H1 (cell line): ENCODE data around the gene SPRR3. TPM values are rescaled to one million over a fixed set of nuclear protein-coding genes. Genes with fewer than 3 reads are reported as not detected.
A peak's percentile ranks its signal among the peaks of the same experiment; 100 is the strongest.

Source experiments
- CTCF ChIA-PET: fragments of 300-600 bp; sonication (Branson Sonifier 250); formaldehyde crosslinking; loops from one replicate; lab custom pipeline; 2021; ENCODE audit not compliant: partially characterized antibody; lab: Charles Lee
- POLR2A ChIA-PET: fragments of 300-600 bp; sonication (Branson Sonifier 250); formaldehyde crosslinking; loops from one replicate; lab custom pipeline; 2021; ENCODE audit warnings: inconsistent platforms; ENCODE audit not compliant: partially characterized antibody; lab: Charles Lee
- DNase-seq, 2 experiments: peaks; one replicate each; pipeline versions ENCODE4 v3.0.0 to v3.0.0-alpha.2; 2010 to 2022; ENCODE audit warnings: low spot score in 2 of 2, low read depth in 1 of 2, mixed read lengths in 1 of 2
- FAIRE-seq: peaks from 2 replicates; lab custom pipeline; 2011; peaks lifted over from hg19 to GRCh38; lab: Jason Lieb, UNC
- H2AFZ ChIP-seq: 2 replicates; pipeline ENCODE4 v1.8.1; 2012; ENCODE audit warnings: low read length, inconsistent platforms
- H2AK5ac ChIP-seq: 2 replicates; pipeline ENCODE4 v1.6.1; 2013; ENCODE audit warnings: low read depth, low read length
- H2BK120ac ChIP-seq: replicated peaks from 2 replicates; pipeline ENCODE3; 2013; ENCODE audit warnings: low read depth, low read length, inconsistent platforms
- H2BK12ac ChIP-seq: 2 replicates; pipeline ENCODE4 v1.6.1; 2013; ENCODE audit warnings: low read depth, low read length
- H2BK15ac ChIP-seq: 2 replicates; pipeline ENCODE4 v1.6.1; 2013; ENCODE audit warnings: low read length
- H2BK20ac ChIP-seq: 2 replicates; pipeline ENCODE4 v1.6.1; 2013; ENCODE audit warnings: low read length
- H2BK5ac ChIP-seq: 2 replicates; pipeline ENCODE4 v1.6.1; 2013; ENCODE audit warnings: low read depth, low read length
- H3K14ac ChIP-seq: 2 replicates; pipeline ENCODE4 v1.6.1; 2013; ENCODE audit warnings: inconsistent platforms; ENCODE audit not compliant: insufficient read length
- H3K18ac ChIP-seq: 2 replicates; pipeline ENCODE4 v1.6.1; 2013; ENCODE audit warnings: low read length; ENCODE audit errors: extremely low read depth
- H3K23ac ChIP-seq: 2 replicates; pipeline ENCODE4 v1.6.1; 2013; ENCODE audit warnings: inconsistent platforms; ENCODE audit not compliant: insufficient read length
- H3K23me2 ChIP-seq: 2 replicates; pipeline ENCODE4 v1.6.1; 2013; ENCODE audit warnings: low read depth, low read length
- H3K27ac ChIP-seq: 2 replicates; pipeline ENCODE4 v1.6.1; 2011; ENCODE audit warnings: low read depth, low read length, inconsistent platforms
- H3K27me3 ChIP-seq, 4 experiments: replicated peaks in 1 of 4; 1 replicate in 1 of 4; 2 replicates in 3 of 4; pipeline versions ENCODE4 v1.6.1 to v1.8.1; 2011 to 2013; ENCODE audit warnings: low read length in 3 of 4, mild to moderate bottlenecking in 3 of 4, inconsistent platforms in 2 of 4, mixed read lengths in 2 of 4, moderate library complexity in 1 of 4; ENCODE audit not compliant: control insufficient read depth in 3 of 4, insufficient read depth in 3 of 4; ENCODE audit errors: extremely low read depth in 1 of 4
- H3K36me3 ChIP-seq, 4 experiments: 2 replicates each; pipeline versions ENCODE4 v1.6.1 to v1.8.1; 2011 to 2013; ENCODE audit warnings: mild to moderate bottlenecking in 4 of 4, low read length in 3 of 4, moderate library complexity in 2 of 4, control low read depth in 1 of 4, inconsistent platforms in 1 of 4; ENCODE audit not compliant: insufficient read depth in 4 of 4, control insufficient read depth in 2 of 4
- H3K4ac ChIP-seq: replicated peaks from 2 replicates; pipeline ENCODE3; 2013; ENCODE audit warnings: low read length, low read depth, mixed read lengths, inconsistent platforms; ENCODE audit not compliant: insufficient read length
- H3K4me1 ChIP-seq, 4 experiments: replicated peaks in 1 of 4; 1 replicate in 1 of 4; 2 replicates in 3 of 4; pipeline versions ENCODE4 v1.6.1 to v1.8.1; 2011 to 2013; ENCODE audit warnings: low read length in 3 of 4, inconsistent platforms in 2 of 4, mixed read lengths in 1 of 4; ENCODE audit not compliant: insufficient read depth in 4 of 4, control insufficient read depth in 3 of 4
- H3K4me2 ChIP-seq, 2 experiments: 2 replicates each; pipeline versions ENCODE4 v1.6.1 to v1.8.1; 2011 to 2013; ENCODE audit warnings: low read depth in 2 of 2, low read length in 2 of 2, control low read depth in 1 of 2, inconsistent platforms in 1 of 2, mild to moderate bottlenecking in 1 of 2; ENCODE audit not compliant: insufficient read depth in 1 of 2
- H3K4me3 ChIP-seq, 4 experiments: fragments of 200-600, 300-600 bp in 1 of 4; sonication (generic), shearing (Covaris generic), sonication (Bioruptor Twin) in 1 of 4; 2 replicates each; pipeline versions ENCODE4 v1.5.1 to v1.8.1; 2011 to 2016; ENCODE audit warnings: low read length in 4 of 4, low read depth in 3 of 4, control low read depth in 2 of 4, inconsistent platforms in 2 of 4, mild to moderate bottlenecking in 2 of 4, mixed read lengths in 1 of 4, moderate library complexity in 1 of 4; ENCODE audit not compliant: insufficient read depth in 2 of 4; ENCODE audit errors: extremely low read depth in 1 of 4
- H3K56ac ChIP-seq: replicated peaks from 2 replicates; pipeline ENCODE3; 2013; ENCODE audit warnings: low read depth, mild to moderate bottlenecking, mixed read lengths, low read length, inconsistent platforms; ENCODE audit not compliant: insufficient read length
- H3K79me1 ChIP-seq: 2 replicates; pipeline ENCODE4 v1.6.1; 2013; ENCODE audit warnings: low read depth, low read length, control low read depth
- H3K79me2 ChIP-seq, 2 experiments: 2 replicates each; pipeline versions ENCODE4 v1.6.1 to v1.8.1; 2012 to 2013; ENCODE audit warnings: low read length in 2 of 2, mild to moderate bottlenecking in 2 of 2, inconsistent platforms in 1 of 2; ENCODE audit not compliant: insufficient read depth in 2 of 2, control insufficient read depth in 1 of 2
- H3K9ac ChIP-seq, 4 experiments: replicated peaks in 1 of 4; 1 replicate in 1 of 4; 2 replicates in 3 of 4; pipeline versions ENCODE4 v1.6.1 to v1.8.1; 2011 to 2013; ENCODE audit warnings: low read depth in 3 of 4, low read length in 3 of 4, control low read depth in 2 of 4, mild to moderate bottlenecking in 2 of 4, moderate library complexity in 2 of 4, inconsistent platforms in 1 of 4; ENCODE audit errors: extremely low read depth in 1 of 4
- H3K9me3 ChIP-seq, 2 experiments: 2 replicates each; pipeline versions ENCODE4 v1.6.1 to v1.8.1; 2012 to 2013; ENCODE audit warnings: mild to moderate bottlenecking in 2 of 2, moderate library complexity in 2 of 2, control low read depth in 1 of 2, inconsistent platforms in 1 of 2, low read depth in 1 of 2, low read length in 1 of 2, mixed read lengths in 1 of 2; ENCODE audit not compliant: insufficient read depth in 2 of 2
- H4K20me1 ChIP-seq, 2 experiments: replicated peaks in 1 of 2; 2 replicates each; pipeline versions ENCODE3 to v1.8.1; 2011 to 2013; ENCODE audit warnings: inconsistent platforms in 2 of 2, low read length in 2 of 2, mild to moderate bottlenecking in 1 of 2; ENCODE audit not compliant: insufficient read depth in 2 of 2, control insufficient read depth in 1 of 2
- H4K5ac ChIP-seq: 2 replicates; pipeline ENCODE4 v1.6.1; 2013; ENCODE audit warnings: low read length, low read depth, mixed read lengths, inconsistent platforms; ENCODE audit not compliant: insufficient read length
- H4K8ac ChIP-seq: 2 replicates; pipeline ENCODE4 v1.8.0; 2013; ENCODE audit warnings: mild to moderate bottlenecking, moderate library complexity, low read length, inconsistent platforms; ENCODE audit not compliant: insufficient read depth; ENCODE audit errors: extremely low read depth
- H4K91ac ChIP-seq: replicated peaks from 2 replicates; pipeline ENCODE3; 2013; ENCODE audit warnings: low read length, mixed read lengths, inconsistent platforms; ENCODE audit not compliant: insufficient read length
- ASH2L ChIP-seq: fragments of 200-600, 300-600 bp; sonication (generic); IDR thresholded peaks from one replicate; pipeline ENCODE4 v1.7.1; 2017; ENCODE audit warnings: low read length
- ATF3 ChIP-seq: IDR thresholded peaks from 2 replicates; pipeline ENCODE4 v1.6.1; 2011; ENCODE audit warnings: low read depth, mild to moderate bottlenecking, low read length; ENCODE audit not compliant: insufficient read depth
- BCL11A ChIP-seq, 2 experiments: IDR thresholded peaks; one replicate each; pipeline ENCODE4 v1.6.1; 2011; ENCODE audit warnings: low read depth in 2 of 2, low read length in 2 of 2, mild to moderate bottlenecking in 2 of 2
- CEBPB ChIP-seq: IDR thresholded peaks from 2 replicates; pipeline ENCODE4 v1.6.1; 2012; ENCODE audit warnings: low read depth, low read length
- MAX ChIP-seq: IDR thresholded peaks from 2 replicates; pipeline ENCODE4 v1.6.1; 2012; ENCODE audit warnings: inconsistent platforms
- NANOG ChIP-seq: IDR thresholded peaks from 2 replicates; pipeline ENCODE4 v1.6.1; 2011; ENCODE audit warnings: low read length, low read depth, mild to moderate bottlenecking, inconsistent platforms; ENCODE audit not compliant: insufficient read depth, poor library complexity, severe bottlenecking
- NRF1 ChIP-seq: IDR thresholded peaks from 2 replicates; pipeline ENCODE4 v1.6.1; 2011; ENCODE audit warnings: mild to moderate bottlenecking, low read depth, low read length, improper control_type of control experiment
- RXRA ChIP-seq: IDR thresholded peaks from 2 replicates; pipeline ENCODE4 v1.6.1; 2011; ENCODE audit warnings: low read depth, mild to moderate bottlenecking, low read length, moderate library complexity; ENCODE audit not compliant: insufficient read depth
- SP4 ChIP-seq: IDR thresholded peaks from 2 replicates; pipeline ENCODE4 v1.6.1; 2012; ENCODE audit warnings: low read length, inconsistent platforms
- SRF ChIP-seq: IDR thresholded peaks from 2 replicates; pipeline ENCODE4 v1.6.1; 2011; ENCODE audit warnings: mild to moderate bottlenecking, low read depth, low read length, moderate library complexity
- TAF1 ChIP-seq: IDR thresholded peaks from 2 replicates; pipeline ENCODE4 v1.6.1; 2011; ENCODE audit warnings: mild to moderate bottlenecking, low read depth, low read length
- ZNF274 ChIP-seq: IDR thresholded peaks from 2 replicates; pipeline ENCODE4 v1.7.0; 2012; ENCODE audit warnings: low read length, borderline replicate concordance; ENCODE audit errors: extremely low read depth
- WGBS, 2 experiments: shearing (Covaris generic) in 1 of 2; methylation state at CpG; one replicate each; pipeline versions ENCODE4 v1.1.6 to v1.1.7; 2013 to 2015; ENCODE audit warnings: low lambda C conversion rate in 2 of 2, mixed read lengths in 2 of 2, inconsistent platforms in 1 of 2, low coverage in 1 of 2, missing lambda C conversion rate in 1 of 2; ENCODE audit not compliant: insufficient replicate concordance in 2 of 2, insufficient coverage in 1 of 2, insufficient read length in 1 of 2; ENCODE audit errors: extremely low coverage in 1 of 2, missing lambda C conversion rate in 1 of 2; 5-methylcytosine and 5-hydroxymethylcytosine counted together
- polyA plus RNA-seq, 7 experiments: library from polyadenylated mRNA; depleted of rRNA in 3 of 7; stranded (reverse) in 5 of 7; unstranded in 2 of 7; fragments of >200 nt in 5 of 7; fragments of 200-250 nt in 2 of 7; gene quantifications; 1 replicate in 5 of 7; 2 replicates in 1 of 7; 4 replicates in 1 of 7; pipeline versions ENCODE4 v1.2.1 to v1.2.3, GENCODE V29; 2011 to 2013; ENCODE audit warnings: missing spikeins in 2 of 7, mixed read lengths in 2 of 7
- total RNA-seq: library from RNA; stranded (reverse); fragmentation: NEBNext Ultra II Directional; extraction: Animal tissue kit (Norgen Biotek cat#: 25700); gene quantifications from 2 replicates; pipeline ENCODE4 v1.2.1, GENCODE V29; 2021

Gene SPRR3
- total and polyA plus RNA-seq, 2 of the 8 experiments (the other 6 are each of a cell fraction or from before 2014, with no cell fraction given), result not detected

- Histone ChIP-seq H2BK20ac (no peak overlapping the region), H3K9me3 (no peaks in the 10 kb centered on the region; a peak in 1 of 4 replicates)
- DNase-seq, result peak in 1 of 2 experiments; percentile 14
- no peak for TF ChIP-seq ZNF274
- TF ChIP-seq ASH2L, result no peak
- no peak for TF ChIP-seq NRF1
- TF ChIP-seq ATF3, result no peak
- no peak for TF ChIP-seq CEBPB
- no peak for TF ChIP-seq TAF1
- TF ChIP-seq RXRA, result no peak
- TF ChIP-seq SP4, result no peak
- TF ChIP-seq NANOG, result no peak
- TF ChIP-seq SRF, result no peak
- TF ChIP-seq BCL11A (IDR thresholded peaks at IDR 0.05; ENCODE audit: low read depth in 2 of 2, low read length in 2 of 2), result no peak
- no peak for TF ChIP-seq MAX
Observed at GRCh38 chr1:152980676-152981075, 20.9 kb upstream of the SPRR3 start.

More at GRCh38 chr1:152980676-152981075, 20.9 kb upstream of the SPRR3 start:
- Histone ChIP-seq H3K36me3 (no peaks in the 10 kb centered on the region), H4K8ac (no peak overlapping the region), H2BK5ac (no peak overlapping the region), H4K91ac (no peak overlapping the region), H2BK120ac (no peak overlapping the region), H3K23me2 (no peaks in the 10 kb centered on the region; the same call in 1 of the 2 replicates), H2BK12ac (no peak overlapping the region), H3K4me2 (no peak overlapping the region), H4K20me1 (no peaks in the 10 kb centered on the region), H2AK5ac (no peak overlapping the region), H3K27me3 (no peaks in the 10 kb centered on the region; a peak in 1 of 7 replicates), H3K79me2 (no peaks in the 10 kb centered on the region), H3K56ac (no peak overlapping the region), H4K5ac (no peak overlapping the region), H3K9ac (no peak overlapping the region), H3K23ac (no peak overlapping the region), H3K27ac (no peak overlapping the region), H2AFZ (no peak overlapping the region), H3K79me1 (no peaks in the 10 kb centered on the region), H3K14ac (no peak overlapping the region), H3K4ac (no peak overlapping the region), H3K18ac (no peak overlapping the region), H3K4me3 (no peak overlapping the region), H2BK15ac (no peak overlapping the region), H3K4me1 (no peaks in the 10 kb centered on the region)
- WGBS, 2 experiments, result 100% methylated on average over 1 of the region's 1 CpG; no CpG with 5 or more reads in 1 of the 2 experiments
- FAIRE-seq, result no peak
- ChIA-PET POLR2A (interaction anchor here (1.1 kb wide), 1 partner anchor 11 kb away, joined by 3 read pairs; no protein-coding TSS in a partner anchor), CTCF (interaction anchor here (0.9 to 1.0 kb wide), 3 partner anchors 74 to 229 kb away, joined by 3 to 4 read pairs (median 3); no protein-coding TSS in a partner anchor)
